HL-60 (cell line): ENCODE data around the gene TRIB2.

Source experiments
- DNase-seq, 2 experiments: peaks; one replicate each; pipeline ENCODE4 v3.0.0-alpha.2; 2010 to 2020; ENCODE audit warnings: low read depth in 1 of 2, low spot score in 1 of 2
- H3K27ac ChIP-seq: fragments of 250-450 bp; sonication (Bioruptor Pico); replicated peaks from 2 replicates; pipeline ENCODE4 v1.5.1; 2020; ENCODE audit warnings: mild to moderate bottlenecking, moderate library complexity
- H3K27me3 ChIP-seq: fragments of 250-450 bp; sonication (Bioruptor Pico); 2 replicates; pipeline ENCODE4 v1.5.1; 2021; ENCODE audit warnings: mild to moderate bottlenecking, moderate library complexity; ENCODE audit not compliant: insufficient read depth, poor library complexity, severe bottlenecking
- H3K4me3 ChIP-seq: replicated peaks from 2 replicates; pipeline ENCODE4 v1.5.1; 2011; ENCODE audit warnings: mild to moderate bottlenecking, control low read depth, low read length; ENCODE audit not compliant: insufficient read depth
- CTCF ChIP-seq: IDR thresholded peaks from one replicate; pipeline ENCODE4 v1.5.1; 2011; ENCODE audit warnings: low read length, control low read depth, inconsistent platforms; ENCODE audit not compliant: insufficient read depth
- GABPA ChIP-seq: IDR thresholded peaks from 2 replicates; pipeline ENCODE4 v1.6.1; 2012; ENCODE audit warnings: low read depth
- POLR2AphosphoS5 ChIP-seq: IDR thresholded peaks from 2 replicates; pipeline ENCODE4 v1.6.1; 2012; ENCODE audit warnings: low read depth
- REST ChIP-seq: IDR thresholded peaks from 2 replicates; pipeline ENCODE4 v1.6.1; 2012; ENCODE audit warnings: low read depth; ENCODE audit not compliant: insufficient replicate concordance
- SPI1 ChIP-seq: IDR thresholded peaks from 2 replicates; pipeline ENCODE4 v1.6.1; 2012; ENCODE audit warnings: low read depth, mild to moderate bottlenecking, borderline replicate concordance

The TRIB2 gene

GRCh38 chr2:12708508-12709206 is 8.1 kb upstream of the TRIB2 start:
- Histone ChIP-seq H3K27ac (no peak overlapping the region), H3K4me3 (no peak overlapping the region)

GRCh38 chr2:12709207-12709522 is 7.6 kb upstream of the TRIB2 start:
- Histone ChIP-seq H3K27me3 (no peaks in the 10 kb centered on the region), H3K4me3 (no peak overlapping the region), H3K27ac (no peak overlapping the region)
- TF ChIP-seq GABPA (no peak), REST (no peak), CTCF (no peak), POLR2AphosphoS5 (no peak)
- no peak for DNase-seq

More at GRCh38 chr2:12708508-12709206, 8.1 kb upstream of the TRIB2 start:
- no peak for TF ChIP-seq GABPA
- TF ChIP-seq REST = no peak
- no peak for TF ChIP-seq POLR2AphosphoS5
- TF ChIP-seq SPI1 = no peak
- no peak for TF ChIP-seq CTCF
- no peaks in the 10 kb centered on the region for H3K27me3 ChIP-seq
- no peak for DNase-seq

- H3K27ac ChIP-seq = no peak overlapping the region
- no peak for DNase-seq
- TF ChIP-seq GABPA (no peak), REST (no peak), CTCF (no peak), SPI1 (no peak), POLR2AphosphoS5 (no peak)
- no peaks in the 10 kb centered on the region for H3K27me3 ChIP-seq
- H3K4me3 ChIP-seq = no peak overlapping the region
Measured at GRCh38 chr2:12710301-12710700, 6.4 kb upstream of the TRIB2 start.
